ENCODE data around the gene NGRN.

The NGRN gene

GRCh38 chr15:90320062-90320884 is 54.8 kb downstream of the NGRN start:
- DNase-seq, result no peak

DNA sequence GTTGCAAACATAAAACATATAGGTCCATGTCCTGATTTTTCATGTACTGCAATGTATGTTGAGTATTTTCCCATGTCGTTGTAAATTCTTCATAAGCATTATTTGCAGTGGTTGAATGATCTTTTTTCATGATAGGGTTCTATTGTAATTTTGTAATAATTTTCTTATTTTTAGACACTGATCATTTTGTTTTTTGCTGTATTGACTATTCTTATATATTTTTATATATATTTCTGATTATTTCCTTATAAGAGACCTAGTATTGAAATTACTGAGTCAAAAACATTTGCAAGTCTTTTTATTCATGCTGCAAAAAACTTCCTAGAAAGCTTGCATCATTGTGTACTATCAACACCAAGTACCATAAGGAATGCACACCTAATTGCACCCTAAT is 55.4 kb downstream of the NGRN start:
- no peak for DNase-seq
